Tibial nerve (tissue), 3 donors: ENCODE data around the gene ATP5ME.

Experiments used
- POLR2A ChIP-seq, 2 donors: fragments of 450-650 bp; IDR thresholded peaks; one replicate each; pipeline ENCODE4 v1.6.1; 2017; ENCODE audit warnings: antibody characterized with exemption in 2 of 2, mild to moderate bottlenecking in 2 of 2, moderate library complexity in 2 of 2
- TF ChIP-seq, protein P1 (sequence below), 5 experiments: fragments of 200-600 bp in 3 of 5; fragments of 450-650 bp in 2 of 5; sonication (generic) in 3 of 5; IDR thresholded peaks; one replicate each; pipeline ENCODE4 v1.5.1; 2016 to 2019; ENCODE audit warnings: antibody characterized with exemption in 5 of 5, mild to moderate bottlenecking in 3 of 5, moderate library complexity in 2 of 5

DNA sequence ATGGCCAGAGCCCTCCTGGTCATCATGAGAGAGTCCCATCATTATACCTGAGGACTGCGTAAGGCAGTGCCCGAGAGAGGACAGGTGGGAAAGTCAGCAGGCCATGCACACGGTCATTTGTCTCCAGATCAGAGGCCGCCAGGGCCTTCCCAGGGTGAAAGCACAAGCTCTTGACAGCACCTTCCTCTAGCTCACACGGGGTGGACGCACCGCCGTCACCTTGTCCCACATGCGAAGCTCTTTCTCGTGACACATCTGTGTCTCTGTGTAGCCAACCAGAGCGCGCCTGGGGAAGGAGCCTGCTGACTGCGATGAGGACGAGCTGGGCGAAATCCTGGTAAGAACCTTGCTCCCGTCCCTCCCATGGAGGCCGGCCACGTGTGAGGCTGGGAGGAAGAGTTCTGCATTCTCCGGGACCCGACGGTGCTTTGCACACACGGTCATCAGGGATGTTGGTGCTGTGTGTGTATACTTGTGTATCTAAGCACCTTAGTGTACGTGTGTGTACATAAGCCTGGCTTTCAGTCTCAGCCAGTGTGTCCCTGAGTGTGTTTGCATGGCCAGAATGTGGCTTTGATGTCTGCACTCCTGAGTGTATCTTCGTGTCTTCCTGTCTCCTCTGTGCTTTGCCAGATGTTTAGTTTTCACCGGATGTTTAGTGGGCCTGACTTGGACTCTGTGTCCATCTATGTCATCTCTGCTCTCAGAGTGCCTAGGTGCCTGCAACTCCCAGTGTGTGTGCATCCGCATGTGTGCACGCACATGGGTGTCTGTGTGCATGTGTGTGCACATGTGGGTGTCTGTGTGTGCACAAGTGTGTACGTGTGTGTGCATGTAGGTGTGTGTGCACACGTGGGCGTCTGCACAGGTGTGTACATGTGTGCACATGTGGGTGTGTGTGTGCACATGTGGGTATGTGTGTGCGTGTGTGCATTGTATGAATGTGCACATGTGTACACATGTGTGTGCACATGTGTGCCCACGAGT, 15.1 kb downstream of the ATP5ME start:
- TF ChIP-seq, protein P1, sequence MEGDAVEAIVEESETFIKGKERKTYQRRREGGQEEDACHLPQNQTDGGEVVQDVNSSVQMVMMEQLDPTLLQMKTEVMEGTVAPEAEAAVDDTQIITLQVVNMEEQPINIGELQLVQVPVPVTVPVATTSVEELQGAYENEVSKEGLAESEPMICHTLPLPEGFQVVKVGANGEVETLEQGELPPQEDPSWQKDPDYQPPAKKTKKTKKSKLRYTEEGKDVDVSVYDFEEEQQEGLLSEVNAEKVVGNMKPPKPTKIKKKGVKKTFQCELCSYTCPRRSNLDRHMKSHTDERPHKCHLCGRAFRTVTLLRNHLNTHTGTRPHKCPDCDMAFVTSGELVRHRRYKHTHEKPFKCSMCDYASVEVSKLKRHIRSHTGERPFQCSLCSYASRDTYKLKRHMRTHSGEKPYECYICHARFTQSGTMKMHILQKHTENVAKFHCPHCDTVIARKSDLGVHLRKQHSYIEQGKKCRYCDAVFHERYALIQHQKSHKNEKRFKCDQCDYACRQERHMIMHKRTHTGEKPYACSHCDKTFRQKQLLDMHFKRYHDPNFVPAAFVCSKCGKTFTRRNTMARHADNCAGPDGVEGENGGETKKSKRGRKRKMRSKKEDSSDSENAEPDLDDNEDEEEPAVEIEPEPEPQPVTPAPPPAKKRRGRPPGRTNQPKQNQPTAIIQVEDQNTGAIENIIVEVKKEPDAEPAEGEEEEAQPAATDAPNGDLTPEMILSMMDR (IDR thresholded peaks at IDR 0.05), result no peak
- TF ChIP-seq POLR2A (IDR thresholded peaks at IDR 0.05), result no peak
